ENCODE measurements around the gene PGAP2. TPM values are rescaled to one million over a fixed set of nuclear protein-coding genes. Genes with fewer than 3 reads are reported as not detected.

The PGAP2 gene
- total RNA-seq, 1 donor: 10.9 TPM

- Histone ChIP-seq H3K4me1 (ENCODE audit: insufficient read depth, low read length) (peaks cover 15% of the 10 kb centered on the region), H2AFZ (ENCODE audit: low read length) (no peak overlapping the region), H3K4me2 (ENCODE audit: insufficient read depth, low read length) (peak overlapping the region; percentile 88), H3K4me3 (ENCODE audit: insufficient read depth, low read length) (peak overlapping the region; percentile 92), H3K36me3 (ENCODE audit: insufficient read depth, low read length) (peaks cover 22% of the 10 kb centered on the region), H3K9me3 (ENCODE audit: low read depth, low read length) (no peaks in the 10 kb centered on the region), H3K79me2 (ENCODE audit: insufficient read depth, low read length) (peaks cover 66% of the 10 kb centered on the region), H3K27me3 (ENCODE audit: insufficient read depth, low read length) (no peaks in the 10 kb centered on the region), H4K20me1 (ENCODE audit: insufficient read depth, low read length) (peaks cover 33% of the 10 kb centered on the region), H3K27ac (ENCODE audit: low read depth, low read length) (peak overlapping the region; percentile 97)
- DNase-seq (ENCODE audit: insufficient read length, low spot score, missing footprints): no peak
- TF ChIP-seq, protein P1, sequence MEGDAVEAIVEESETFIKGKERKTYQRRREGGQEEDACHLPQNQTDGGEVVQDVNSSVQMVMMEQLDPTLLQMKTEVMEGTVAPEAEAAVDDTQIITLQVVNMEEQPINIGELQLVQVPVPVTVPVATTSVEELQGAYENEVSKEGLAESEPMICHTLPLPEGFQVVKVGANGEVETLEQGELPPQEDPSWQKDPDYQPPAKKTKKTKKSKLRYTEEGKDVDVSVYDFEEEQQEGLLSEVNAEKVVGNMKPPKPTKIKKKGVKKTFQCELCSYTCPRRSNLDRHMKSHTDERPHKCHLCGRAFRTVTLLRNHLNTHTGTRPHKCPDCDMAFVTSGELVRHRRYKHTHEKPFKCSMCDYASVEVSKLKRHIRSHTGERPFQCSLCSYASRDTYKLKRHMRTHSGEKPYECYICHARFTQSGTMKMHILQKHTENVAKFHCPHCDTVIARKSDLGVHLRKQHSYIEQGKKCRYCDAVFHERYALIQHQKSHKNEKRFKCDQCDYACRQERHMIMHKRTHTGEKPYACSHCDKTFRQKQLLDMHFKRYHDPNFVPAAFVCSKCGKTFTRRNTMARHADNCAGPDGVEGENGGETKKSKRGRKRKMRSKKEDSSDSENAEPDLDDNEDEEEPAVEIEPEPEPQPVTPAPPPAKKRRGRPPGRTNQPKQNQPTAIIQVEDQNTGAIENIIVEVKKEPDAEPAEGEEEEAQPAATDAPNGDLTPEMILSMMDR (IDR thresholded peaks at IDR 0.05; ENCODE audit: extremely low read depth, low read depth, low read length): no peak
Observed at GRCh38 chr11:3796002-3796311, 12.4 kb upstream of the PGAP2 start.

- Histone ChIP-seq H3K4me2 (ENCODE audit: insufficient read depth, low read length) (peak overlapping the region; percentile 88), H3K4me1 (ENCODE audit: insufficient read depth, low read length) (peaks cover 15% of the 10 kb centered on the region), H3K9me3 (ENCODE audit: low read depth, low read length) (no peaks in the 10 kb centered on the region), H3K4me3 (ENCODE audit: insufficient read depth, low read length) (peak overlapping the region; percentile 92), H2AFZ (ENCODE audit: low read length) (no peak overlapping the region), H3K79me2 (ENCODE audit: insufficient read depth, low read length) (peaks cover 62% of the 10 kb centered on the region), H3K27ac (ENCODE audit: low read depth, low read length) (peak overlapping the region; percentile 97), H4K20me1 (ENCODE audit: insufficient read depth, low read length) (peaks cover 33% of the 10 kb centered on the region), H3K27me3 (ENCODE audit: insufficient read depth, low read length) (no peaks in the 10 kb centered on the region), H3K36me3 (ENCODE audit: insufficient read depth, low read length) (peaks cover 20% of the 10 kb centered on the region)
- no peak for DNase-seq (ENCODE audit: insufficient read length, low spot score, missing footprints)
- TF ChIP-seq, protein P1 (IDR thresholded peaks at IDR 0.05; ENCODE audit: extremely low read depth, low read depth, low read length): no peak
Observed at GRCh38 chr11:3796346-3796745, 12.0 kb upstream of the PGAP2 start.

- Histone ChIP-seq H3K9me3 (ENCODE audit: low read depth, low read length) (no peaks in the 10 kb centered on the region), H3K4me2 (ENCODE audit: insufficient read depth, low read length) (peak overlapping the region; percentile 88), H3K4me1 (ENCODE audit: insufficient read depth, low read length) (peaks cover 15% of the 10 kb centered on the region), H3K27me3 (ENCODE audit: insufficient read depth, low read length) (no peaks in the 10 kb centered on the region), H3K27ac (ENCODE audit: low read depth, low read length) (peak overlapping the region; percentile 97), H4K20me1 (ENCODE audit: insufficient read depth, low read length) (peaks cover 33% of the 10 kb centered on the region), H3K4me3 (ENCODE audit: insufficient read depth, low read length) (peak overlapping the region; percentile 92), H2AFZ (ENCODE audit: low read length) (peak overlapping the region; percentile 73), H3K79me2 (ENCODE audit: insufficient read depth, low read length) (peaks cover 57% of the 10 kb centered on the region), H3K36me3 (ENCODE audit: insufficient read depth, low read length) (peaks cover 18% of the 10 kb centered on the region)
- TF ChIP-seq, protein P1 (IDR thresholded peaks at IDR 0.05; ENCODE audit: extremely low read depth, low read depth, low read length): no peak
- no peak for DNase-seq (ENCODE audit: insufficient read length, low spot score, missing footprints)
Observed at GRCh38 chr11:3796801-3797328, 11.5 kb upstream of the PGAP2 start.

DNA sequence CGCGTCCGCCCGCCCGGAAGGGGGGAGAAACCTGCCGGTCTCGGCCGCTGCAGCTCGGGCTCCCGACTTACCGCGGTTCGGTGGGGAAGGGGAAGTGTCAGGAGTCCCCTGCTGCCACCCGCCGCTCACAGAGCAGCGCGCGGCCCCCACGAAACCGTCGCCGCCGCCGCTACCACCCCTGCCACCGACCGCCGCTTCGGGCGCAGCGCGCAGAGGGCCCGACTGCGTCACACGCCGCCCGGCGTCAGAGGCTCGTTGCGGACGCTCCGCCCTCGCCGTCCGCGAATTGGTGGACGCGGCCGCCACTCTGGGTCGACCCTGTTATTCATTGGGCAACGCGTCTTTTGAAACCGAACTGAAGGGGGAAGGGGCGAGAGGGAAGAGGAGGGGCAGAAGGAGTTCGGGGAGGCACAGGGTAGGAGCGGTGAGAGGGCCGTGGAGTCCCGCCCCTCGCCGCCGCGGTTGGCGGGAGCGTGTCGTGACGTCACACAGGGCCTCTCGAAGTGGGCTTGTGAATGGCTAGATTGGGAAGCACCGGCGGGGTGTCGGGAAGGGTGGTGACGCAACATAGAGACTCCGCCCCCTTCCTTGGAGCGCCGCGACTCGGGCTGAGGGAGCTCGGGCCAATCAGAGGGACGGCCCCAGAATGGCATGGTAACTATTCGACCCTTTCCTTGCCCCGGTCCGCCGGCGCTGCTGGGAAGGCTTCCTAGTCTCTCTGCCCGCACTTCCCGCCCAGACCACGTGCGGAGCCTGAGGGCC, 10.8 kb upstream of the PGAP2 start, which contains the start of gene NUP98:
TSS of gene NUP98 (minus strand) at position 226 of the 762 bp plus-strand sequence. CDS start 15,437 bp downstream, outside the sequence.
- Histone ChIP-seq H3K4me2 (ENCODE audit: insufficient read depth, low read length) (peak within 1 kb of the TSS; percentile 88), H2AFZ (ENCODE audit: low read length) (peak within 1 kb of the TSS; percentile 96), H4K20me1 (ENCODE audit: insufficient read depth, low read length) (peaks cover 33% of the 10 kb centered on the region), H3K4me3 (ENCODE audit: insufficient read depth, low read length) (peak within 1 kb of the TSS; percentile 92), H3K27ac (ENCODE audit: low read depth, low read length) (peak within 1 kb of the TSS; percentile 97), H3K4me1 (ENCODE audit: insufficient read depth, low read length) (peaks cover 15% of the 10 kb centered on the region), H3K79me2 (ENCODE audit: insufficient read depth, low read length) (peaks cover 51% of the 10 kb centered on the region), H3K36me3 (ENCODE audit: insufficient read depth, low read length) (peaks cover 17% of the 10 kb centered on the region), H3K27me3 (ENCODE audit: insufficient read depth, low read length) (no peaks in the 10 kb centered on the region), H3K9me3 (ENCODE audit: low read depth, low read length) (no peaks in the 10 kb centered on the region)
- DNase-seq (ENCODE audit: insufficient read length, low spot score, missing footprints): peak; percentile 99
- TF ChIP-seq, protein P1 (IDR thresholded peaks at IDR 0.05; ENCODE audit: extremely low read depth, low read depth, low read length): no peak
